ENCODE data around the gene RPL18A.

Gene RPL18A

DNA sequence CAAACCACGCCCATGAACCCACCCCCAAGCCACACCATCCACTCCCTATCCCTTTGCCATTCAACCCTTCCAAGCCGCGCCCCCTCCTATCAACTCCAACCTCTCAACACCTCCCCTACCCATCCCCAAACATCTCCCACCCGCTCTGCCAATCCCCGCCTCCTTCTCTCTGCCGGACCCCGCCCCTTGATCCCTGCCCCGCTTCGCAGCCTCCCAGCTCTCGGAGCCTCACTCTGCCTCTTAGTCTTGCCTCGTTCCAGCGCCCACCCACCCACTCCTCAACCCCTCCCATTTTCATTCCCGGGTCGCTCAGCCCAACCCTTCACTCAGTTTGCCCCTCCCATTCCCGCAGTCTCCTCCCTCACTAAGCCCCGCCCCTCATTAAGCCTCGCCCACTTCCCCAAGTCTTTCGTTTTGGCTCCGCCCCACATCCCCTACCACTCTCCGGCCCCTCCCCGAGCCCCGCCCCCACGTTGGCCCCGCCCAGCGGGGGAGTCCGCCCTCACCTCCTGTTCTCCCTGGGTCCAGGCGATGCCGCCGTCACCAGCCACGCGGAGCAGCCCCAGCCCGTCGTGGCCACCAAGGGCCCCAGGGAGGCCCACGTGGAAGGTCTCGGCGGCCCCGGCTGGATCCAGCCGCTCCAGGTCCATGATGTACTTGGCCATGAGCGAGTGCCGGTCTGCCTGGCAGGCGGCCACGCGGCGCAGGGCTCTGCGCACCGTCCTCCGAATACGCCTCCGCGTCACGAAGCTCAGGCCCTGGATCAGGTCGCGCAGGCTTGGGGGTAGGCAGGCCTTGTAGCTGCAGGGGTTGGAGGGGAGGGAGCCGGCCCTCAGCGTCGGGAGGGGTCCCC, 17.7 kb upstream of the RPL18A start:
- peak; percentile 100 for DNase-seq (ENCODE audit: low spot score)

DNA sequence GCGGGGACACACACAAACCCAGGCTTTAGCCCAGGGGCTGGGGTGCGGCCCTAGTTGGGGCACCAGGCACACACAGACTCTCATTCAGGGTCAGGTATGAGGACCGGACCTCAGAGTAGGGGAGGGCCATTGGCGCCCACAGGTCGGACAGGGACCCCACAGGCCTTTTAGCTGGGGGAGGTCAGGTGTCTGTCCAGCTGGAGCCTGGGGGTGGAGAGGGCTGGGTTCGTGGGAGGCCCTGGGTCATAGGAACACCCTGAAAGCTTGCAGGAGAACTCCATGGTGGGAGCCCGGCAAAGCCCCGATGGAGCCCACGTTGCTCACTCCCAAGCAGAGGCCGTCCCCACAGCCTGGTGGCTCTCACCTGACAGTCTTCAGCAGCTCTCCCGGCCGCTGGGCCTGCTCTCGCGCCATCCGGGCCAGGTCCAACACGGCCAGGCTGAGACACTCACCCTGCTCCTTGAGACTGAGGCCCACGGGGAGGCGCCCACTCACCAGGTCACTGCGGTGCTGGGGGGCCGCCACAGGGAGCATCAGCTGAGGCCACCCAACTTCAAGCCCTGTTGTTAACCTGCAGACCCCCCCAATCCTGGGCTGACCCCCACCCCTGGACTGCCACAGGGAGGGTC, 16.9 kb upstream of the RPL18A start:
- no peak for DNase-seq (ENCODE audit: low spot score)

GRCh38 chr19:17843292-17843827, 16.4 kb upstream of the RPL18A start:
- no peak for DNase-seq (ENCODE audit: low spot score)

DNA sequence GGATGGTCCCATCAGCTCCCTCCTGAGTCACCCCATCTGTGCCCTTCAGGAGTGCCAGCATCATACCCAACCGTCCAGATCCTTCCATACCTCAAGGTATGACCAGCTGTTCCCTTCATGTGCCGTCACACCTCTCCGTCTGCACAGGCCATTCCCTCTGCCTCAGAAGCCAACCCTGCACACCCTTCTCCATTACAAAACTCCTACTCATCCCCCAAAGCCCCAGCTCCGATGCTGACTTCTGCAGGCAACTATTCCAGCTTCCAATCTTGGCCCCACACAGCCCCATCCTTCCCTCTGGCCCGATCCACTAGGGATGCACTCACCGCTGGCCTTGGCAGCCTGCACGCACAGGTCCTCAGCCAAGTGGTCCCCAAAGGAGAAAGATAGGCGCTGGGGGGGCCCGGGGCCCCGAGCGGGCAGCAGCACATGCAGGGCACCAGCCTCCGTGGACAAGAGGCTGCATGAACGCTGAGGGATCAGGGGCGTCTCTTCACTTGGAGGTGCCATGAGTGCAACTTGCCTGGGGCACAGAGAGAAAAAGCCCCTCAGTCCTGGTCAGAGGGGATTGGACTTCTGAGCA, 15.7 kb upstream of the RPL18A start:
- no peak for DNase-seq (ENCODE audit: low spot score)

DNA sequence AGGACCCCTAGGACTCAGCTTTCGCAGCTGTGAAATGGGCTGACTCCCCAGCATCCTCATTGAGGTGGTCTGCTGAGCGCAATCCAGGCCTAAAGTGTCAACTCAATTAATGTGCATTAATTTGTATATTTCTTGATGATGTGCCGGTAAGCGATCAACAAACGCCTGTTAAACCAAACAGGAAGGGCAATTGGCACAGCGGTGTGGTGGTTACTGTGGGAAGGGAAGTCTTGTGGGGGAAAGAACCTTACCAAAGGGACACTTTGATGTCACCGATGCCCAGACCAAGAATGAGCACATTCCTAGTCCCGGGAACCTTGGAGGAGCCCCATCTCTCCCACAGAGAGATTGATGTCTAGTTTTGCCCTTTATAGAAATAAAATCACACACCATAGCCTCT, 13.6 kb upstream of the RPL18A start:
- no peak for DNase-seq (ENCODE audit: low spot score)

- DNase-seq (ENCODE audit: low spot score), result peak; percentile 63
These were observed 12.0 kb upstream of the RPL18A start, which contains the start of gene JAK3 for GRCh38 chr19:17847538-17848366. Gene JAK3 (minus strand): TSS chr19:17847982. CDS start chr19:17844417, 3,565 bp downstream.

DNA sequence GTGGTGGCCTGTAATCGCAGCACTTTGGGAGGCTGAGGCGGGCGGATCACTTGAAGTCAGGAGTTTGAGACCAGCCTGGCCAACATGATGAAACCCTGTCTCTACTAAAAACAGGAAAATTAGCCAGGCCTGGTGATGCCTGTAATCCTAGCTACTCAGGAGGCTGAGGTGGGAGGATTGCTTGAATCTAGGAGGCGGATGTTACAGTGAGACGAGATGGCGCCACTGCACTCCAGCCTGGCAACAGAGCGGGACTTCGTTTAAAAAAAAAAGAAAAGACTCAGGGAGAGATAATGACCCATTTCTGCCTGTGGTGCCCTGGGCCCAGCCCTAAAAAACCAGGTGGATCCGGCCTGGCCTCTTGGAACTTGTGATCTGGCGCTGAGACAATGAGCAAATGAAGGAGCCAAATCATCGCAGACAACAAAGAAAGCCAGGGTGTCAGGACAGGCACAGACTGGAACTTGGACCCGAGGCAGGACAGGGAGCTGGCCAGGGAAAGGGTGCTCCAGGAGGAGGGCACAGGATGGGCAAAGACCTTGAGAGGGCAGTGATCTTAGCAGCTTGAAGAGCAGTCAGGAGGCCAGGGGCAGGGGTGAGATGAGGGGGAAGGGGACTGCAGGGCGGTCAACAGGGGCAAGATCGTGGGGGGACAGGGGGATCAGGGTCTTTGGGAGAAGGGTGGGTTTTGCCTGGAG, 11.0 kb upstream of the RPL18A start:
- DNase-seq (ENCODE audit: low spot score), result no peak

- no peak for DNase-seq (ENCODE audit: low spot score)
These were observed 5.6 kb upstream of the RPL18A start for GRCh38 chr19:17854061-17854460.

GRCh38 chr19:17855280-17856152, 4.2 kb upstream of the RPL18A start:
- peak; percentile 89 for DNase-seq (ENCODE audit: low spot score)

GRCh38 chr19:17860331-17860992, 752 bp downstream of the RPL18A start:
- DNase-seq (ENCODE audit: low spot score), result no peak

- no peak for DNase-seq (ENCODE audit: low spot score)
These were observed 1.3 kb downstream of the RPL18A start for GRCh38 chr19:17860993-17861360.

- DNase-seq (ENCODE audit: low spot score), result no peak
These were observed 2.1 kb downstream of the RPL18A start for GRCh38 chr19:17861542-17862402.

- no peak for DNase-seq (ENCODE audit: low spot score)
These were observed 3.2 kb downstream of the RPL18A start for GRCh38 chr19:17862711-17863519.

GRCh38 chr19:17863520-17864182, 3.9 kb downstream of the RPL18A start:
- DNase-seq (ENCODE audit: low spot score), result no peak

- no peak for DNase-seq (ENCODE audit: low spot score)
These were observed 5.9 kb downstream of the RPL18A start for GRCh38 chr19:17865364-17866311.

- no peak for DNase-seq (ENCODE audit: low spot score)
These were observed 6.7 kb downstream of the RPL18A start for GRCh38 chr19:17866312-17866963.

Data from COLO829 (cell line).